ENCODE data around the gene MED15.

Gene MED15

DNA sequence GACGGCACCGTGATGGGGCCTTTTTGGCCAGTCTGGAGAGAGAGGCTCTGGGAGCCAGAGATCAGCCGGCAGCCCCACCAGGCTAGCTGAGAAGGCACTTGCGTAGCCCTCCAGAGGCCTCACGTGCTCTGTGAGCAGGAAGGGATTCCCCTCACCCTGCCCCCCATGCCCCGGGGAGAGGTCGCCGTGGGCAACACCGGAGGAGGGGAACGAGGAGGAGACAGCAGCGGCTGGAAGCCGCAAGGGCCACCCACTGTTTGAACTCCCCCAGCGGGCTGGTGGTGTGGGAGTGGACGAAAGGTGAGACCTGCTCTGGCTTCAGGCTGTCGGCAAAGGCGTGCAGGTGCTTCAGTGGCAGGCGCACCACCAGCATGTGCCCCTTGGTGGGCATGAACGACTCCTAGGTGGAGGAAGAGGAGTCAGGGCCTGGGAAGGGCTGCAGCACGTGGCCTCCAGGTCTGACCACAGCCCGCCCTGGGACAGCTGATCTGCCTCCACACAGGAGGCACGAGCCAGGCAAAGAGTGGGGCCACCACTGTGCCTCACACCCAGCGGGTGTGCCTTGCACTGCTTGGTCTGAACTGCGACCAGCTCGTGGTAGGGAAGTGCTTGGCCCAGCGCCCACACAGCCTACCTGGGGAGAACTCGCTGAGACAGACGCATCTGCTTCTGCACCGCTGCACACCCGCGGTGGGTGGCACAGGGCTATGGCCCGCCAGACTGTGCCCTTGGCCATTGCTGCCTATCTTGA, 99.9 kb downstream of the MED15 start:
- no peaks in the 10 kb centered on the region for H3K27me3 ChIP-seq (ENCODE audit: insufficient read depth, low read length, poor library complexity, severe bottlenecking)
- no peak overlapping the region for H3K4me3 ChIP-seq (ENCODE audit: low read length, poor library complexity, severe bottlenecking)
- H3K4me1 ChIP-seq (ENCODE audit: insufficient read depth, low read length, poor library complexity, severe bottlenecking) = peaks cover 15% of the 10 kb centered on the region
- TF ChIP-seq, protein P1, sequence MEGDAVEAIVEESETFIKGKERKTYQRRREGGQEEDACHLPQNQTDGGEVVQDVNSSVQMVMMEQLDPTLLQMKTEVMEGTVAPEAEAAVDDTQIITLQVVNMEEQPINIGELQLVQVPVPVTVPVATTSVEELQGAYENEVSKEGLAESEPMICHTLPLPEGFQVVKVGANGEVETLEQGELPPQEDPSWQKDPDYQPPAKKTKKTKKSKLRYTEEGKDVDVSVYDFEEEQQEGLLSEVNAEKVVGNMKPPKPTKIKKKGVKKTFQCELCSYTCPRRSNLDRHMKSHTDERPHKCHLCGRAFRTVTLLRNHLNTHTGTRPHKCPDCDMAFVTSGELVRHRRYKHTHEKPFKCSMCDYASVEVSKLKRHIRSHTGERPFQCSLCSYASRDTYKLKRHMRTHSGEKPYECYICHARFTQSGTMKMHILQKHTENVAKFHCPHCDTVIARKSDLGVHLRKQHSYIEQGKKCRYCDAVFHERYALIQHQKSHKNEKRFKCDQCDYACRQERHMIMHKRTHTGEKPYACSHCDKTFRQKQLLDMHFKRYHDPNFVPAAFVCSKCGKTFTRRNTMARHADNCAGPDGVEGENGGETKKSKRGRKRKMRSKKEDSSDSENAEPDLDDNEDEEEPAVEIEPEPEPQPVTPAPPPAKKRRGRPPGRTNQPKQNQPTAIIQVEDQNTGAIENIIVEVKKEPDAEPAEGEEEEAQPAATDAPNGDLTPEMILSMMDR (conservative IDR thresholded peaks at IDR 0.05; ENCODE audit: low read length) = no peak
- TF ChIP-seq EZH2phosphoT487 (IDR thresholded peaks at IDR 0.05; ENCODE audit: borderline replicate concordance) = no peak
- H3F3A ChIP-seq (ENCODE audit: low read depth) = no peaks in the 10 kb centered on the region
- no peaks in the 10 kb centered on the region for H3K9me3 ChIP-seq (ENCODE audit: insufficient read depth, low read depth, low read length)
- no peaks in the 10 kb centered on the region for H3K79me2 ChIP-seq (ENCODE audit: insufficient read depth, low read length)
- H4K20me1 ChIP-seq (ENCODE audit: insufficient read depth, low read length, poor library complexity, severe bottlenecking) = no peaks in the 10 kb centered on the region
- no peaks in the 10 kb centered on the region for H3K9me2 ChIP-seq (replicated peaks; ENCODE audit: low read depth, low read length)
- no peaks in the 10 kb centered on the region for H3K36me3 ChIP-seq (ENCODE audit: insufficient read depth, low read length)
- H3K4me2 ChIP-seq (ENCODE audit: low read depth, low read length, poor library complexity, severe bottlenecking) = no peak overlapping the region
- no peak overlapping the region for H3K9ac ChIP-seq (ENCODE audit: low read depth, low read length, poor library complexity, severe bottlenecking)
- no peak overlapping the region for H2AFZ ChIP-seq (ENCODE audit: low read length)

DNA sequence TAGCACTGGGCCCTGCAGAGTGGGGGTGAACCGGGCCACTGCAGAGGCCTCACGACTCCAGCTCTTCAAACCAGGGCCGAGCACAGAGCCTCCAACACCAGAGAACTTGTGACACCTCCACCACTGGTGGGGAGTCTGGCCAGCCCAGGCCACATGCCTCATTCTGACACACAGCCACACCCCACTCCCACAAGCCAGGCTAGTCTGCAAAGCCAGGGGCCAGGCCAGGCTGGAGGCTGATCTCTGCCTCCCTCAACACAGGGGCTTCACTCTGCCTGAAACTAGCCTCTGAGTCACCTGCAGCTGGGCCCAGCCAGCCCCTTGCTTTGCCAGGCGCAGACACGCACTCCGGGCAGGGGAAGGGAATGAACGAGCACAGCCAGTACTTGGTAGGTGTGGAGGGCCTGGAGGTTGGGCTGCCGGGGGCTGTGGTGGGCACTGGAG, 102.9 kb downstream of the MED15 start:
- H3K4me3 ChIP-seq (ENCODE audit: low read length, poor library complexity, severe bottlenecking) = no peak overlapping the region
- no peaks in the 10 kb centered on the region for H3K27me3 ChIP-seq (ENCODE audit: insufficient read depth, low read length, poor library complexity, severe bottlenecking)
- no peaks in the 10 kb centered on the region for H3K79me2 ChIP-seq (ENCODE audit: insufficient read depth, low read length)

DNA sequence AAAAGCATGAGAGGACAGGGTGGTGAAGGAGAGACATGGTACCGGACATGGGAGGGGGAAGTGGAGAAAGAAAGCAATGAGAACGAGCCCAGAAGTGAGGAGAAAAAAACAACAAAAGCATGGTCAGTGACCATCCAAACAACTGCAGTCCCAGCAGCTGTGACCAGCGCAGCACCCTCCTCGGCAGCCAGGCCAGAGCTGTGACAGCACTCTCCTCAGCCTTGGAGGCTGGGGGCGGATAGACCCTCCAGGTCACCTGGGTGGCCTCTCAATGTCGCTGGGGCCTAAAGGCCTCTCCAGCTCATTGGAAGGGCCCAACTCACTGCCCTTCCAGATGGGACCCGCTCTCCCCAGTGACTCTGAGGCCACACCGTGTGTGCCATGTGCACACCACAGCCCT, 103.3 kb downstream of the MED15 start:
- TF ChIP-seq, protein P1 (conservative IDR thresholded peaks at IDR 0.05; ENCODE audit: low read length) = no peak
- no peak for TF ChIP-seq EZH2phosphoT487 (IDR thresholded peaks at IDR 0.05; ENCODE audit: borderline replicate concordance)
- no peak overlapping the region for H2AFZ ChIP-seq (ENCODE audit: low read length)
- H3K4me3 ChIP-seq (ENCODE audit: low read length, poor library complexity, severe bottlenecking) = no peak overlapping the region
- no peaks in the 10 kb centered on the region for H4K20me1 ChIP-seq (ENCODE audit: insufficient read depth, low read length, poor library complexity, severe bottlenecking)
- H3K4me1 ChIP-seq (ENCODE audit: insufficient read depth, low read length, poor library complexity, severe bottlenecking) = peaks cover 26% of the 10 kb centered on the region
- no peak overlapping the region for H3K9ac ChIP-seq (ENCODE audit: low read depth, low read length, poor library complexity, severe bottlenecking)
- H3K79me2 ChIP-seq (ENCODE audit: insufficient read depth, low read length) = no peaks in the 10 kb centered on the region
- H3K9me2 ChIP-seq (replicated peaks; ENCODE audit: low read depth, low read length) = no peaks in the 10 kb centered on the region
- no peaks in the 10 kb centered on the region for H3F3A ChIP-seq (ENCODE audit: low read depth)
- H3K27me3 ChIP-seq (ENCODE audit: insufficient read depth, low read length, poor library complexity, severe bottlenecking) = no peaks in the 10 kb centered on the region
- H3K9me3 ChIP-seq (ENCODE audit: insufficient read depth, low read depth, low read length) = no peaks in the 10 kb centered on the region
- H3K4me2 ChIP-seq (ENCODE audit: low read depth, low read length, poor library complexity, severe bottlenecking) = no peak overlapping the region
- H3K36me3 ChIP-seq (ENCODE audit: insufficient read depth, low read length) = no peaks in the 10 kb centered on the region

More for the DNA sequence above, 102.9 kb downstream of the MED15 start:
- TF ChIP-seq, protein P1 (conservative IDR thresholded peaks at IDR 0.05; ENCODE audit: low read length) = no peak
- TF ChIP-seq EZH2phosphoT487 (IDR thresholded peaks at IDR 0.05; ENCODE audit: borderline replicate concordance) = no peak
- no peak overlapping the region for H3K4me2 ChIP-seq (ENCODE audit: low read depth, low read length, poor library complexity, severe bottlenecking)
- no peaks in the 10 kb centered on the region for H3K9me3 ChIP-seq (ENCODE audit: insufficient read depth, low read depth, low read length)
- no peak overlapping the region for H3K9ac ChIP-seq (ENCODE audit: low read depth, low read length, poor library complexity, severe bottlenecking)
- no peaks in the 10 kb centered on the region for H3F3A ChIP-seq (ENCODE audit: low read depth)
- peaks cover 26% of the 10 kb centered on the region for H3K4me1 ChIP-seq (ENCODE audit: insufficient read depth, low read length, poor library complexity, severe bottlenecking)
- no peak overlapping the region for H2AFZ ChIP-seq (ENCODE audit: low read length)
- no peaks in the 10 kb centered on the region for H4K20me1 ChIP-seq (ENCODE audit: insufficient read depth, low read length, poor library complexity, severe bottlenecking)
- no peaks in the 10 kb centered on the region for H3K9me2 ChIP-seq (replicated peaks; ENCODE audit: low read depth, low read length)
- H3K36me3 ChIP-seq (ENCODE audit: insufficient read depth, low read length) = no peaks in the 10 kb centered on the region
